Measurements from ENCODE around the gene SNX30. TPM values are rescaled to one million over a fixed set of nuclear protein-coding genes. Genes with fewer than 3 reads are reported as not detected.

Gene SNX30
- total and polyA plus RNA-seq, 7 donors, result 6.4 to 16.4 (median 8.9) TPM

GRCh38 chr9:112900901-112901300, 150.3 kb downstream of the SNX30 start:
- intact Hi-C loops (cut with DNase I), result no loop called here
- Histone ChIP-seq H3K27ac (no peak overlapping the region), H3K36me3 (no peaks in the 10 kb centered on the region), H3K4me1 (no peaks in the 10 kb centered on the region), H3K4me3 (no peak overlapping the region), H3K27me3 (no peaks in the 10 kb centered on the region), H3K9me3 (no peaks in the 10 kb centered on the region)
- no peak for DNase-seq
- WGBS, 2 donors, result 67 to 72% methylated on average over 1 of the region's 1 CpG
- TF ChIP-seq POLR2AphosphoS5 (IDR thresholded peaks at IDR 0.05) (no peak), EP300 (IDR thresholded peaks at IDR 0.05) (no peak), POLR2A (IDR thresholded peaks at IDR 0.05) (no peak), CTCF (IDR thresholded peaks at IDR 0.05) (no peak)

- H3K9me3 ChIP-seq, result no peaks in the 10 kb centered on the region
- intact Hi-C loops (cut with DNase I), result no loop called here
- H3K4me3 ChIP-seq, result no peak overlapping the region
- no peaks in the 10 kb centered on the region for H3K27me3 ChIP-seq
- H3K4me1 ChIP-seq, result no peaks in the 10 kb centered on the region
- no peaks in the 10 kb centered on the region for H3K36me3 ChIP-seq
- TF ChIP-seq EP300 (IDR thresholded peaks at IDR 0.05), result no peak
- TF ChIP-seq POLR2AphosphoS5 (IDR thresholded peaks at IDR 0.05), result no peak
- no peak for TF ChIP-seq CTCF (IDR thresholded peaks at IDR 0.05)
- no peak for TF ChIP-seq POLR2A (IDR thresholded peaks at IDR 0.05)
- H3K27ac ChIP-seq, result no peak overlapping the region
- DNase-seq, result no peak
- 70 to 78% methylated on average over 4 of the region's 4 CpGs for WGBS, 2 donors
Observed at GRCh38 chr9:112905084-112905483, 154.5 kb downstream of the SNX30 start.

GRCh38 chr9:112911736-112912135, 161.2 kb downstream of the SNX30 start:
- intact Hi-C loops (cut with DNase I), result no loop called here
- no peak overlapping the region for H3K27ac ChIP-seq
- 65 to 87% methylated on average over 2 of the region's 2 CpGs for WGBS, 2 donors

GRCh38 chr9:112912636-112913035, 162.1 kb downstream of the SNX30 start:
- DNase-seq, result no peak
- intact Hi-C loops (cut with DNase I), result no loop called here
- Histone ChIP-seq H3K9me3 (no peaks in the 10 kb centered on the region), H3K36me3 (no peaks in the 10 kb centered on the region), H3K4me1 (no peaks in the 10 kb centered on the region), H3K4me3 (no peak overlapping the region), H3K27me3 (no peaks in the 10 kb centered on the region), H3K27ac (no peak overlapping the region)
- TF ChIP-seq CTCF (IDR thresholded peaks at IDR 0.05) (no peak), POLR2AphosphoS5 (IDR thresholded peaks at IDR 0.05) (no peak), EP300 (IDR thresholded peaks at IDR 0.05) (no peak), POLR2A (IDR thresholded peaks at IDR 0.05) (no peak)
- WGBS, 2 donors, result 92 to 96% methylated on average over 3 of the region's 3 CpGs

More at GRCh38 chr9:112911736-112912135, 161.2 kb downstream of the SNX30 start:
- TF ChIP-seq CTCF (IDR thresholded peaks at IDR 0.05), result no peak
- no peak for TF ChIP-seq POLR2AphosphoS5 (IDR thresholded peaks at IDR 0.05)
- no peak for TF ChIP-seq EP300 (IDR thresholded peaks at IDR 0.05)
- TF ChIP-seq POLR2A (IDR thresholded peaks at IDR 0.05), result no peak
- H3K27me3 ChIP-seq, result no peaks in the 10 kb centered on the region
- H3K4me1 ChIP-seq, result no peaks in the 10 kb centered on the region
- no peaks in the 10 kb centered on the region for H3K36me3 ChIP-seq
- no peak for DNase-seq
- no peak overlapping the region for H3K4me3 ChIP-seq
- no peaks in the 10 kb centered on the region for H3K9me3 ChIP-seq

- DNase-seq, result no peak
- H3K9me3 ChIP-seq, result no peaks in the 10 kb centered on the region
- H3K4me3 ChIP-seq, result no peak overlapping the region
- H3K4me1 ChIP-seq, result no peaks in the 10 kb centered on the region
- intact Hi-C loops (cut with DNase I), result no loop called here
- no peaks in the 10 kb centered on the region for H3K27me3 ChIP-seq
- H3K27ac ChIP-seq, result no peak overlapping the region
- no peaks in the 10 kb centered on the region for H3K36me3 ChIP-seq
- TF ChIP-seq CTCF (IDR thresholded peaks at IDR 0.05) (no peak), POLR2A (IDR thresholded peaks at IDR 0.05) (no peak), POLR2AphosphoS5 (IDR thresholded peaks at IDR 0.05) (no peak), EP300 (IDR thresholded peaks at IDR 0.05) (no peak)
- WGBS, 2 donors, result 93 to 96% methylated on average over 4 of the region's 4 CpGs
Observed at GRCh38 chr9:112913326-112913725, 162.8 kb downstream of the SNX30 start.

Data from sigmoid colon (tissue), 7 donors.